Activated CD8-positive, alpha-beta memory T cell treated with anti-CD3 and anti-CD28 coated beads for 1 hour (primary cell): ENCODE data around the gene KISS1R.

ENCODE experiments used
- DNase-seq, 2 donors: peaks; one replicate each; pipeline ENCODE4 v3.0.0-alpha.2; 2020; ENCODE audit warnings: low read depth in 1 of 2; ENCODE audit errors: extremely low read depth in 1 of 2

KISS1R gene

DNA sequence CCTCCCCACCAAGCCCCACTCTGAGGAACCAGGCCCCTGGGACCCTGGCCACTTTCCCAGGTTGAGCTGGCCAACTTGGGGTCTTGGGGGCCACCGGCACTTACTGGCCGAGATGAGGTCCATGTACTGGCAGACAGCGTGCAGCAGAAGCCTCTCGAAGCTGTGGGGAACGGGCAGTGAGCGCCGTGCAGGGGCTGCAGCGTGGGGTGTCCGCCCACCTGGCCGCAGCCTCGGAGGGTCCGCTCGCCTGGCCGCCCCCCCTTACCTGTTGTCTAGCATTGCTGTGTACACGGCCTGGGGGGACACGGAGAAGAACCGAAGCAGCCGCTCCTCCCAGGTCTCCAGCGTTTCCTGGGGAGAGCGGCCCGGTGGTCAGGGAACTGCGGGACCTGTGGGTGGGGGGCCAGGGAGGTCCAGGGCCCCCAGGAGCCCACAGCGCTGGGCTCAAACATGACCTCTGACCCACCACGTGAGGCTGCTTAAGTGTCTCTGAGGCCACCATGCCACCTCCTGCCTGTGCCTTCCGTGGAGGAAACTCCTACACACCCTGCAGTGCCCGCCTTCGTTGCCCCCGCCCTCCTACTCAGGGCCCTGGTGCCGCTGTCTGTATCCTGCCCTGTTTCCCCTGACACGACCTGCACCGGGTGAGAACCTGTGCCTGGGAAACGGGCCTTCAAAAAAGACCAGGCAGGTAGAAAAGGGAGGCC, 17.6 kb upstream of the KISS1R start:
- no peak for DNase-seq

DNA sequence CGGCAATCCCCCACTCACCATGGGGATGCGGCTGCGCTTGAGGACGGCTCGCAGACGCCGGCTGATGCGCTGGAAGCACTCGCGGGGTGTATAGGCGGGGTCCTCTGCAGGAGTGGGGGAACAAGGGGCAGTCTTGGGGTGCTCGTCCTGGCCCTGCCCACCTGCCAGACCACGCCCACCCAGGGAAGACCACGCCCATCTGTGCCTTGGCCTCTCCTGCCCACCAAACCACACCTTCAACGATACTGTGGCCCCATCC, 17.2 kb upstream of the KISS1R start:
- DNase-seq: no peak

DNA sequence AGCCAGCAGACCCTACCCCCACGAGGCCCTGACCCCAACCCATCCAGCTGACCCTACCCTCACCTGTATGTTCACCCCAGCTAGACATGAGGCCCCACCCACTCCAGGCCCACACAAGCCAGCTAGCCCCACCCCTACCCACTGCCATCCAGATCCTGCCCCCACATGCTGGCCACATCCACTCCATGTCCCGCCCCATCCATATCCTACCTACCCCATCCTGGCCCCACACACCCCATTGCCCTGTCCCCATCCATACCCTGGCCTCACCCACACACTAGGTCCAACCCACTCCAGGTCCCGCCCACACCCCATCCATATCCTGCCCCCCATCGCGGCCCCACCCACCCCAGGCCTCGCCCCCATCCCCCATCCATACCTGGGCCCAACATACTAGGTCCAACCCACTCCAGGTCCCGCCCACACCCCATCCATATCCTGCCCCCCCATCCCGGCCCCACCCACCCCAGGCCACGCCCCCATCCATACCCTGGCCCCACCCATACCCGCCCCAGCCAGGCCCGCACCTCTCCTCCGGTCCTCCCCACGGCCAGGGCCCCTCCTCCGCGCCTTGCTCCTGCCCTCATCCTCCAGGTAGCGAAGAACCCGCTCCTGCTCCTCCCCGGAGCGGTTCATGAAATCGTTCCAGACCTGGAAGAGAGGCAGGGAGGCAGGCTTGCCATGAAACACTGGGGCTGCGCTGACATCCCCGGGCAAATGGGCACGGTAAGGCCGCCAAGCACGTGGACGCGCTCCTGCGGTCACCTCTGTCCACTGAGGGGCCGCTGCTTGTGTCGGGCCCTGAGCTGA, 16.6 kb upstream of the KISS1R start:
- DNase-seq: no peak

DNA sequence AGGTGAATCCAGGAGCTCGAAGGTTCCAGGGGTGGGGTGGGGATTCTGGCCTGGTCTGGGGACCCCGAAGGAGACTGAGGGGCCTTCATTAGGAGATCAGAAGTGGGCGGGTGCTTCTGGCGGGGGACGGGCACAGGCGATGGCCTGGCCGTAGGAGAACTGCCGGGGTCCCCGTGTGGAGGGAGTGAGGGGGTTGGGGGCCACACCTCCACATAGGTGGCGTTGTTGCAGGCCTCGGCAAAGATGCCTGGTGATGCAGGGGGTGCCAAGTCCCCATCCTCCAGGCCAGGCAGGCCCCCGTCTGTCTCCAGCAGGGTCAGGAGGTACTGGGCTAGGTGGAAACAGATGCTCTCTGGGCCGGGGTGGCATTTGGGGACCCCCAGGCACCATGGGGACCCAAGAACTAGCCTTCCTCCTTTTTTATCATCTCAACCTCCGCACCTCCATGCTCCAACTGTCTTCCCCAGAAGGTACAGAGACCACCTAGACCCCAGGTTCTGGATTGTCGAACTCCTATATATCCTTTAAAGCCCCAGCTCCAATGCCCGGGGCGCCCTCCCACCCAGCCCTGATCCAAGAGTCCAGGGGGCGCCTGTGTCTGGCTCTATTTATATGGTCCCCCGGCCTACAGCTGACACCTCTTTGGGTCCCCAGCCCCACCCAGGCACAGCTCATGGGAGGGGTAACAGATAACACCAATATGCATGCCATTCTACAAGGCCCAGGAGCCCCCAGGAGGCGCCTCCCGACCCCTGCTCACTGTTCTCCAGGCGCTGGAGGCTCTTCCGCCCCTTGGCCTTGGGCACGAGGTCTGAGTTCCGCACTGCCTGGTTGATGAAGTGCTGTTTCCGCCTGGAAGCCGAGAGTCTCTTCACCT, 15.7 kb upstream of the KISS1R start:
- no peak for DNase-seq

DNA sequence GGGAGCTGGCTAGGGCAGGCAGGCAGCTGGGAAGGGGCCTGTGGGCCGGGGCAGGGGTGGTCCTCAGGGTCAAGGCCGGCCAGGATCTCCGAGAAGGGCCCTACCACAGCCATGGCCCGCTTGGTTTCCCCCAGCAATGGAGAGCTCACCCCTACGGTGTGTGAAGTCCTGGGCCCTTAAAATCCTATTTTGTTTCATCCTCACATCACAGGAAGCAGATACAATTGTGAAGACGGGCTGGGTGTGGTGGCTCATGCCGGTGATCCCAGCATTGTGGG, 15.1 kb upstream of the KISS1R start:
- no peak for DNase-seq

DNA sequence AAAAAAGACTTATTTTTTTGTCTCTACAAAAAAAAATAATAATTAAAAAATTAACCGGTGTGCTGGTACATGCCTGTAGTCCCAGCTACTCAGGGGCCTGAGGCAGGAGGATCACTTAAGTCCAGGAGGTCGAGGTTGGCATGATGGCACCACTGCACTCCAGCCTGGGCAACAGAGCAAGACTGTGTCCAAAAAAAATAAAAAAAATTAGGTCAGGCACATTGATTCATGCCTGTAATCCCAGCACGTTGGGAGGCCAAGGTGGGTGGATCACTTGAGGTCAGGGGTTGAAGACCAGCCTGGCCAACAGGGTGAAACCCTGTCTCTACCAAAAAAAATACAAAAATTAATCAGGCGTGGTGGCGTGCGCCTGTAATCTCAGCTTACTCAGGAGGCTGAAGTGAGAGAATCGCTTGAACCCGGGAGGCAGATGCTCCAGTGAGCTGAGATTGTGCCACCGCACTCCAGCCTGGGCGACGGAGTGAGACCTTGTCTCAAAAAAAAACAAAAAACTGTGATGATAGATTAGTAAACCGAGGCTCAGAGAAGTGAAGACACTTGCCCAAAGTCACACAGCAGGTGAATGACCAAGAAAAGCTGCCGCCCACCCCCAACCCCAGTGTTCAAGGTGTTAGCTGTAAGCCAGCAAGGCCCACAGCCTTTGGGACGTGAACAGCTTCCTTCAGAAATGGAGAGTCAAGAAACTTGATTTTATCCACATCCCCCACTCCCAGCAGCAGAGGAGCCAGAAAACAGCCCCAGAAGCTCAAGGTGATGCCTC, 14.5 kb upstream of the KISS1R start:
- no peak for DNase-seq

DNA sequence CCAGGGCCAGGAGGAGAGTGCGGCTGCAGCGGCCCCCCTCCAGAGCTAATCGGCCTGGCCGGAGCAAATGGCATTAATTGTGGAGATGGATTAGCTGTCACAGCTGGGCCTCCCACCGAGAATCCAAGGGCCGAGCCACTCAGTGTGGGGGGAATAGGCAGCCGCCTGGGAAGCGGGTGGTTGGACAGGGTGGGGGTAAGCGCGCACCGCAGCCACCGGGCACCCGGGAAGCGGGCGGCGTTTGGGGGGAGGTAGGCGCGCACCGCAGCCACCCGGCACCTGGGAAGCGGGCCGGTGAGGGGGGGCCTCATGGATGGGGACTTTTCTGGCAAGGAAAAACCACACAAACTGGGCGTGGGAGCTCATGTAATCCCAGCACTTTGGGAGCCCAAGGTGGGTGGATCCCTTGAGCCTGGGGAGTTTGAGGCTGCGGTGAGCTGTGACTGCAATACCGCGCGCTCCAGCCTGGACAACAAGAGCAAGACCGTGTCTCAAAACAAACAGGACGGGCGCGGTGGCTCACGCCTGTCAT, 13.8 kb upstream of the KISS1R start:
- no peak for DNase-seq

DNA sequence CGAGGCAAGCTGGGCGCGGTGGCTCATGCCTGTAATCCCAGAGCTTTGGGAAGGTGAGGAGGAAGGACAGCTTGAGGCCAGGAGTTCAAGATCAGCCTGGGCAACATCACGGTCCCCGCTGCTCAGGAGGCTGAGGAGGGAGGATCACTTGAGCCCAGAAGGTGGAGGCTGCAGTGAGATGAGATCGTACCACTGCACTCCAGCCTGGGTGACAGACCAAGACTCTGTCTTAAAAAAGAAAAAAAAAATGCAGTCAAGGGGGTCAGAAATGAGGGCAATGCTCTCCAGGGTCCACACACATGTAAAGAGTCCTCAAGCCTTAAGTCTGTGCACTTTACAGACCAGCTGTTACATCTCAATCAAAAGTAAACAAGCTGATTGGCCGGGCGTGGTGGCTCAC, 12.6 kb upstream of the KISS1R start:
- DNase-seq: no peak

DNA sequence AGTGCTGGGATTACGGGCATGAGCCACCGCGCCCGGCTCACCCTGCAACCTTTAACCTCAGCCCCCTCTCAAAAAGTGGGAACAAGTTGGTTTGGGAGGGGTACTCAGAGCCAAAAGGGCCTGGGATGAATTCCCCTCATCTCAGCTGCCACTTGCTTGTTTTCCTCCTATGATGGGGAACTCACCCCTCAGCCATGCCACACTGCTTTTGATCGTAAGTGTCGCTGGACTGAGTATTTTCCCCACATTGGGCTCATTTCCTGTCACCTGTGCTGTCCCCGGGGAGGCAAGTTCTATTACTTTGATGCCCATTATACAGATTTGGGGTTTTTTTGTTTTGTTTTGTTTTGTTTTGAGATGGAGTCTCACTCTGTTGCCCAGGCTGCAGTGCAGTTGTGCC, 10.7 kb upstream of the KISS1R start:
- DNase-seq: no peak

DNA sequence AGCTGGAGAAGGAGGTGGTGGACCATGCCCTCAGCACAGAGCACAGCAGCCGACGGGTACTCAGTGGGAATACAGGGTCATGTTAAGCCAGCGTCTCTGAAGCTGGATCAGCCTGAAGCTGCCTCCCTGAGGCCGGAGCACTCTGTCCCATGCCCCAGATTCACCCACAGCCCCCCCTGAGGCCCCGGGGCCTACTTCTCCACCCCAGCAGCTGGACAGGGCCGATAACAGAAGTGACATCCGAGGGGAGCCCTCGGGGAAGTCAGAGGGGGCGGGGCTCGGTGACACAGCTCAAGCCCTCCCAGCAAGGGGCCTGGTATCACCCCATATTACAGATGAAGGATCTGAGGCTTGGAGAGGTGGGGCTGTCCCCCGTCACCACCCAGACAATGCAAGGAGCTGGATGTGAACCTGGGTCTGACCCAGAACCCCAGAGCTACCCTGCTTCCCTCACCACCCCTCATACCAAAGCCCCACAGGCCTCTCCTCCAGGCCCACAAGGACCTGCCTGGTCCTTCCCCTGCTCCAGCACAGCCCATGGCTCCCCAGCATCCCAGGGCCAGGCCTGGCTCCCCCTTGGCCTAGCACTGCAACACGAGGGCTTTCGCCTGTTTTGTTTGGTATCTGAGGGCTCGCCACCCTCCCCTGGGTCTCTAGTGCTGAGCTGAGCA, 9.8 kb upstream of the KISS1R start:
- no peak for DNase-seq

DNA sequence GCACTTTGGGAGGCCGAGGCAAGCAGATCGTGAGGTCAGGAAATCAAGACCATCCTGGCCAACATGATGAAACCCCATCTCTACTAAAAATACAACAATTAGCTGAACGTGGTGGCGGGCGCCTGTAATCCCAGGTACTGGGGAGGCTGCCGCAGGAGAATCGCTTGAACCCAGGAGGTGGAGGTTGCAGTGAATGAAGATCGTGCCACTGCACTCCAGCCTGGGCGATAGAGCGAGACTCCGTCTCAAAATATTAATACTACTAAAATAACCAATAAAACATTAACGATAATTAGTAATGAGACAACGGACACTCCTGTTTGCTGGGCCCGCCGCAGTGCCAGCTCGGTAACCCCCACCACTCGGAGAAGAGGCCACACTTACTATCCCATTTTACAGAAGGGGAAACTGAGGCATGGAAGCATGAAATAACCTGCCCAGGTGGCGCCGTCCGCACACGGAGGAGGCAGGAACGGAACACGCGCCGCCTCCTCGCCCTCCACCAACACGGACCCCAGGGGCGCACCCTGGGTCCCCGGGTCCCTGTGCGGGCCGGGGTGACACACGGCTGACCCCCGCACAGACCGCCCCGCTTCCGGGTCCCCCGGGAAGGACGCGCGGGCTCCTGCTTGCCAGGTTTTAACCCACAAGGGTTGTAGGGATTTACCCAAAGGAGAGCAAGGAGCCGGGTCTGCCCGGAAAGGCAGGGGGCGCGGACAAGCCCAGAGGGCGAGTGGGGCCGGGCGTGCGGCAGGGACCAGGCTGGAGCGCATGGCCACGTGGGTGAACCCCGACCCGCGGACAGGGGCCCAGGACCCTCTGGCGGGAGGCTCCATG, 5.7 kb upstream of the KISS1R start:
- DNase-seq: no peak

DNA sequence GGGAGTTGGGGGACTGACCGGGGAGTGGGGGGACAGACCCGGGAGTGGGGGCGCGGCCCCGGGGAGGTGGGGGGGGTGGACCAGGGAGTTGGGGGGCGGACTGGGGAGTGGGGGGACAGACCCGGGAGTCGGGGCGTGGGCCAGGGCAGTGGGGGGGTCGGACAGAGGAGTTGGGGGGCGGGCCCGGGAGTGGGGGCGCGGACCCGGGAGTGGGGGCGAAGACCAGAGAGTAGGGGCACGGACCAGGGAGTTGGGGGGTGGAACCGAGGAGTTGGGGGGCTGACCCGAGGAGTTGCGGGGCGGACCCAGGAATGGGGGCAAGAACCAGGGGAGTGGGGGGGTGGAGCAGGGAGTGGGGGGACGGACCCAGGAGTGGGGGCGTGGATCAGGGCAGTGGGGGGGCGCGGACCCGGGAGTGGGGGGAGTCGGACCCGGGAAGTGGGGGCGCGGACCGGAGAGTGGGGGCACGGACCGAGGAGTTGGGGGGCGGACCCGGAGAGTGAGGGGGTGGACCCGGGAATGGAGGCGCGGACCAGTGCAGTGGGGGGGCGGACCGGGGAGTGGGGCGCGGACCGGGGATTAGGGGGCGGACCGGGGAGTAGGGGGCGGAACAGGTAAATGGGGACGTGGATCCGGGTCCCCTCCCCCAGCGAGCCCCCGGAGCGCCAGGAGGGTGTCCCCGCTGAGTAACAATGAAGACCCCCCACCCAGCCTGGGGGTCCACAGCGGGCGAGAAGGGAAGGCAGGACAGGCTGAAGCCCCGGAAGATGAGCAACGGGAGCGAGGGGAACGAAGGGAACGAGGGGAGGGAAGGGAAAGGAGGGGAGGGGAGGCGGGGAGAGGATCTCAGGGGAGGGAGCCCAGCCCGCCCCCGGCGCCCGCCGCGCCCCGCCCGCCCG, 4.7 kb upstream of the KISS1R start:
- DNase-seq: no peak

DNA sequence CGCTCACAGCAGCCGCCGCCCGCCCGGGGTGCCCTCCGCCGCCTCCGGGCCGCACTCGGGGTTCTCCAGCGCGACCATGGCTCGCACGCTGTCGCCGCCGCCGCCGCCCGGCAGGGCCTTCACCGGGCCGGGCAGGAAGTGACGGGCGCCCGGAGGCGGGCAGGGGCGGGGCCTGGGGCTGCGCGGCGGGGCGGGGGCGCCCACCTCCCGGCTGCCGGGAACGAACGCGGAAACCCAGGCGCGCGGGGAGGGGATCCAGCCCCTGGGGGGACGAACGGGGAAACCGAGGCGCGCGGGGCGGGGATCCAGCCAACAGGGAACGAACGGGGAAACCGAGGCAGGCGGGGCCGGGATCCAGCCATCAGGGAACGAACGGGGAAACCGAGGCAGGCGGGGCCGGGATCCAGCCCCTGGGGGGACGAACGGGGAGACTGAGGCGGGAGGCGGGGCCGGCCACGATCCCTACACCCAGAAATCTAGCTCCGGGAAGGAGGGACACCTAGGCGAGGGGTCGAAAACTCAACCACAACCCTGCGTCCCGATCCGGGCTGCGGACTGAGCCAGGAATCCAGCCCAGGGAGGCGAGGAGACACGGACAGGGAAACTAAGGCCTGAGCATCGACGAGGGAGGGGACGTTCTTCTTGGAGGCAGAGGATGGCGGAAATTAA, 3.9 kb upstream of the KISS1R start, which contains the start of gene R3HDM4:
TSS of gene R3HDM4 (minus strand) at position 140 of the 669 bp plus-strand sequence. CDS start at position 78, 62 bp downstream.
- DNase-seq: peak in 1 of 2 donors; percentile 81

DNA sequence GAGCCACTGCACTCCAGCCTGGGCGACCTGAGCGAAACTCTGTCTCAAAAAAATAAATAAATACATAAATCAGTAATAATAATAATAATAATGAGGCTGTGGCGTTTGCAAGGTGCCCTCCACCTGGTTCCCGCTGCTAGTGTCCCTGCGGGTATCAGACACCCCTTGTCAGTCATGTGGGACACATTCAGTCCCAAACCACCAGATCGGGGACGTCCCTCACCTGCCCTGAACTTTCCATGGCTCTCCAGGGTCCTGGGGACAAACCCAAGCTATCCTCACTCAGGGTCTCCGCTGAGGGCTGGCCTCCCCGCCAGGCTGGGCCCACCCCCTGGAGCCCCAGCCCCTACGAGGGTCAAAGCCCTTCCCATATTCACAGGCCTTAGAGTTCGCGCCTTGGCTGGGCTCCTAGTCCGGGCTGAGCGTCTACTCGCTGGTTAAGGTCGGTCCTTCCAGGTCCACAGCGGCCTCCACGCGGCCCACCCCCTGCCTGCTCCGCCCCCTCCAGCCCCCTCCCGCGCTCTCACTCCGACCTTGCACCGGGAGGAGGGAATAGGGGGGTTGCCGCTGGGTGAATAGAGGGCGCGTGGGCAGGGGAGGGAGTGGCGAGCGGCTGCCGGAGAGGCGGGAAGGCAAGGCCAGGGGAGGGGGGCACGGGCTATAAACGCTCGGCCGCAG, 349 bp upstream of the KISS1R start:
- DNase-seq: no peak

DNA sequence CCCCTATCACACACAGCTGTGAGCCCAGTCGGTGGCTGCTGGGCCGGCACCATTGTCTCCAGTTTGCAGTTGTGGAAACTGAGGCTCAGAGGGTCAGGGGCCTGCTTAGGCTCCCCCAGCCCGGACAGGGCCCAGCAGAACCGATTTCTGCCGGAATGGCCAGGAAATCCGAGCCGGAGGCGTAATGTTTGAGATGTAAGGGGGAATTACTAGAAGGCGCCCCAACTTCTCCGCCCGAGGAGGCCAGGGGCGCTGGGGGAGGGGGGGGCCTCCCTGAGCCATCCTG, 962 bp downstream of the KISS1R start:
- DNase-seq: no peak

DNA sequence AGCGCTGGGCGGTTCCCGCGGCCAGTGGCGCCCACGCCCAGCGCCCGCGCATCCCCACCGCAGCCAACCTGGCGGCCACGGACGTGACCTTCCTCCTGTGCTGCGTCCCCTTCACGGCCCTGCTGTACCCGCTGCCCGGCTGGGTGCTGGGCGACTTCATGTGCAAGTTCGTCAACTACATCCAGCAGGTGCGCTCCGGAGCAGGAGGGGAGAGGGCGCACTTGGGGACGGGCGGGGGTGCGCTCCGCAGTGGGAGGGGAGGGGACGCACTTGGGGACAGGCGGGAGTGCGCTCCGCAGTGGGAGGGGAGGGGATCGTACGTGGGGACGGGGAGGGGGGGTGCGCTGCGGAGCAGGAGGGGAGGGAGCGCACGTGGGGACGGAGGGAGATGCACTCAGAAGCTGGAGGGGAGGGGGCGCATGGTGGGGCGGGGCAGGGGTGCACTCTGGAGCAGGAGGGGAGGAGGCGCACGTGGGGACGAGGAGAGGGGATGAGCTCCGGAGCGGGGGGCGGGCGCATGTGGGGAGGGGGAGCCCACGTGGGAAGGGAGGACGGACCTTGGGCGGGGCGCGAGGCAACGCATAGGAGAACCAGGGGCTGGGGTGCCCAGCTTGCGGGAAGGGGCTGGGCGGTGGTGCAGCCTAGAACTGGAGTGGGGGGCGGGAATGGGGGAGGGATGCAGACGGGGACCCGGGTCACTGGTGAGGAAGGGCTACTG, 1.5 kb downstream of the KISS1R start:
- DNase-seq: no peak
